Stimulated activated CD4-positive, alpha-beta T cell treated with anti-CD3 and anti-CD28 coated beads, Interleukin-1b, Interleukin-23, amount 100 ng/mL, for 1 hour (primary cell): ENCODE data around the gene CRYAA.
"Not testable (repeated sequence)": the region's sequence is repeated elsewhere in the genome, so short reads cannot be mapped to it uniquely, and the experiment has no call there.

Experiments
- DNase-seq, 2 donors: peaks; one replicate each; pipeline ENCODE4 v3.0.0-alpha.2; 2020; ENCODE audit warnings: low read depth in 2 of 2

The CRYAA gene

DNA sequence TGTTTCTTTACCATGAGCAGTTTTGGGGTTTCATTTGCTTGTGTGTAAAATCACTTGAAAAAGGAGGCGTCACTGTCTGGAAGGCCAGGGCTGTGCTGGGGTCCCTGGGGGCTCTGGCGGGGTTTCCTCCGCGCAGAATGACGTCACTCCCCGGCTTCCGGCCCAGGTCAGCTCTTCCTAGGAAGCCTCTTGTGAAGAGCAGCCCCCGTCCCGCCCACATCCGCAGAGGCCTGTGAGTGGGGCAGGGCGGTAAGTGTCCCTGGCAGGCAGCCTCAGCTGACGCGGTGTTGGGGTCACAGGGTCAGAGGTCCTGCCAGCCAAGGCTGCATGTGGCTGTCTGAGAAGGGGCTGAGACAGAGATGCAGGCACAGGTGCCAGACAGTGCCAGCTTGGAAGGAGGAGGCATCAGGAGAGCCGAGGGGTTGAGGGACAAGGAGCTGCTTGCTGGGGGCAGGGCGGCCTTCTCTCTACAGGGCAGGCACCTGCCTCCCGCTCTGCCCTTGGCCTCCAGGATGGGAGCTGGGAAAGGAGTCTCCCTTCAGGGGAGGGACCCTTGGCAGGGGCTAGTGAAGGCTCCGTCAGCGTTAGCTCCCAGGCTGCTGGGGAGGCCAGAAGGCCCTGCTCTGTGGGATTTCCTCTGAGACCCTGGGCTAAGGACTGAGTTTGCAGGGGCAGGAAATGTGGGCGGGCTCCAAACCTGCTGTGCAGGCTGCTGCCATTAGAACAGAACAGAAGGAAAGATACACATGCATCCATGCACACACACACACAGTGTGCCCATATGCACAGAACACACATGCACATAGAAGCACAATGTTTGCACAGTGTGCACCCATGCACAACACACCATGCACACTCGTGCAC is 8.5 kb downstream of the CRYAA start:
- DNase-seq = not testable (repeated sequence)

DNA sequence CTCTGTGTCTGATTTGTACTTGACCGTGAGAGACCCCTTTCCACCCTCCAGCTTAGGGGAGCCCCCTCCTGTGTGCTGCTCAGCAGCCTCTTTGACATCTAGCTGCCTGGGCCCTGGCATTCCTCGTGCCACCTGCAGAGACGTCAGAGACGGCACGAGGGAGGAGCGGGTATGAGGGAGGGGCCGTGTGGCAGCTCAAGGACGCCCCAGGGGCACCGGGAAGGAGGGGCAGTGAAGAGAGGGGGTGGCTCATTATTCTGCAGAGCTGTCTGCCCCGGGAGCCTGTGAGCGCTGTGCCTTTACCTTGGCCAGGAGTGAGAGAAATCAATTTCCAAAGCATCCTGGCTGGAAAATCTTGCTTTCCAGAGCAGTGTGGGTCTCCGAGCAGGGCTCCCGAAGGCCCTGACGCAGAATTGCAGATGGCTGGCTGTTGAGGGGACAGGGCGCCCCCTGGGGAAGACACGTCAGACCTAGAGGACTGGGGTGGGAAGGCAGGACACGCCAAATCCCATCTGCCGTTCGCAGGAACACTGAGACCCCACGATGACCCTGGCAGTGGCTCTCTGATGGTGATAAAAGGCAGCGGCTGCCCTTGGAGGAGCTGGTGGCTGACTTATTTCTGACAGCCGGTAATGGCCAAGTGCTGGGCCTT is 9.5 kb downstream of the CRYAA start:
- DNase-seq = not testable (repeated sequence)

DNA sequence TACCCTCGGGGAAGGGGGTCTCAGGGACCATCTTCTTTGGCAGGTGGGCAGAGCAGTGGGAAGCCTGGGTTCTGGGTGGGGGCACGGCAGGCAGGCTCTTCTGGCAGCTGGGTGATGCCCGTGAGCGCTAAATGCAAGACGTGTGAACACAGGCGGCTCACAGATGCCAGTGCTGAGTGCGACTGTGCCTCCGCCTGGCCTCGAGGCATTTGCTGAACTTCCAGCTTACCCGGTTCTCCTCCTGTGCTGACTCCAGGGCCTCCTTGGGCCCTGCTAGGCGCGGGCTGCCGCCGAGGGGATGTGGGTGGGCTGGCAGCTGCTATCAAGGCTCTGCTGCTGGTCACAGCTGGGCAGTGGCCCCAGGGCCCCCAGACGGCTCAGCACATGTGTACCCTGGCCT is 12.2 kb downstream of the CRYAA start:
- DNase-seq = not testable (repeated sequence)

DNA sequence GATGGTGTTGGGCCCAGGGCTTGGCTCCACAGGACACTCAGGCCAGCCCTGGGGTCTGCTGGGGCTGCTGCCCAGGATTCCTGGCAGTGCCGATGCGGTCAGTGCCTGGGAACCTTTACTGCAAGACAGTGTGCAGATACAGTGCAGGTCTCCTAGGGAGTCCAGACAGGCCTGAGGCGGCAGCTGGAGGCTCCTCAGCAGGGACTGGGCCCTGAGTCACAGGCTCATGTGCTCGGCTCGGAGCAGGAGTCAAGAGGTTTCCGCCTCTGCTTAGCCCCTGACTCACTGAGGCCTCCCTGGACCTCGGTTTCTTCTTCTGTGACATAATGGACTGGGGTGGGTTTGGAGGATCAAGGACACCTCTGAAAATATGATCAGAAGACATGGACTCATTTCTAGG is 18.5 kb downstream of the CRYAA start:
- not testable (repeated sequence) for DNase-seq

DNA sequence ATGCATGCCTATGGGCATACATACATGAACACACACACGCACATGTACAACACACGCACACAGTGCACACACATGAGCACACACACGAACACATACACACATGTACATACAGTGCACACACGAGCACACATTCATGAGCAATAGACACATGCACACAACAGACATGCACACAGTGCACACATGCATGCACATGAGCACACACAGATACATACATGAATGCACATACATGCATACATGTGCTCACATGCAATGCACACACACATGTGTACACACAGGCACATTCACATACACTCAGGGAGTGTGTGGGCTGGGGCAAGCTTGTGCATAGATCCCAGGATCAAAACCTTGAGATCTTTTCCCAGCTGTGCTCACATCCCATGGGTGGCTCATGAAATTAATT is 18.9 kb downstream of the CRYAA start:
- DNase-seq = no peak

DNA sequence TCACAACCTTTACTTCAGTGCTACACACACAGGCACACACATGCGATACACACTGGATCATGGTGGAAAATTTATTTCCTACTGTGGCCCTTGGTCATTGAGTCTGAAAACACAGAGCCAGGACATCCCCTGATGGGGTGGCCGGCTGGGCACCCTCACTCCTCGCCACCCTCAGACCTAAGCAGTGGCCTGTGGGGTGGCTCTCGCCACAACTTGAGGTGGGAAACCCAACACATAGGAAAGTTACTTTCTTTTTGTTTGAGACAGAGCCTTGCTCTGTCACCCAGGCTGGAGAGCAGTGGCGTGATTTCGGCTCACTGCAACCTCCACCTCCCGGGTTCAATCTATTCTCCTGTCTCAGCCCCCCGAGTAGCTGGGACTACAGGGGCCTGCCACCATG is 19.4 kb downstream of the CRYAA start:
- no peak for DNase-seq

DNA sequence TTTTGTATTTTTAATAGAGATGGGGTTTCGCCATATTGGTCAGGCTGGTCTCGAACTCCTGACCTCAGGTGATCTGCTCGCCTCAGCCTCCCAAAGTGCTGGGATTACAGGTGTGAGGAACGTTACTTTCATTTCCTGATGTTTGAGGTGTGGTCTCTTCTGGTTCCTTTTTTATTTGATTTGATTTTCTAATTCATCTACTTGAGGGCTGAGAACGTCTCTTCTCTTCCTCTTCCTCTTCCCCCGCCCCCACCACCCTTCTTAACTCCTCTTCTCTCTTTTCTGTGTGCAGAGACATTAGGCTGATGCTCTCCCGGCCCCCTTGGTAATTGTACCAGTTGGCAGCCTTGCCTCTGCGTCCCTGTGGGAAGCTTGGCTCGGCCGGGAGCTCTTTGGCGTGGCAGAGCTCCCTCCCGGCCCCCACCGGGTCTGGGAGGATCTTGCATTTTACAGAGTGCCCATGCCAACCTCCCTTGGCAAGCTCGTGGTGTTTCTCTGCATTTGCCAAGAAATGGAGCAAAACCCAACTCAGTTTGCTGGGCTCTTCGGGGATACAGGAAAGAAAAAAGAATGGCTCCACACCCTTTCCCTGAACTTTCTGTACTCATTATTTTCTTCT is 19.9 kb downstream of the CRYAA start:
- DNase-seq = no peak

DNA sequence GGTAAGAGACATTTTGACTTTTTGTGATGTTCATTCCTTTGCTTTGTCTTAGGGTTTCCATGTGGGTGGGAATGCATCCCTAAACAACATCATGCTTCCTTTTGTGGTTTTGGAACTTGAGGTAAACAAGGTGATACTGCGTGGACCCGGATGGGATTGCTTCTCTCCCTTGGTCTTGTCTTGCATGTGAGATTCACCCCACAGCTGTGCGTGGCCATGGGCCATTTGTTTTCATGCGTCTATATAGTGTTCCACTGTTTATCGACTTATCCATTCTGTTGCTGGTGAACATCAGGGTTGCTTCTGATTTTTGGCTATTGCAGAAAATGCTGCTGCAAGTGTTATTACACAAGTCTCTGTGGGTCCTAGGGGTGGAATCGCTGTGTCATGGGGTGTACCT is 21.1 kb downstream of the CRYAA start:
- DNase-seq = no peak

DNA sequence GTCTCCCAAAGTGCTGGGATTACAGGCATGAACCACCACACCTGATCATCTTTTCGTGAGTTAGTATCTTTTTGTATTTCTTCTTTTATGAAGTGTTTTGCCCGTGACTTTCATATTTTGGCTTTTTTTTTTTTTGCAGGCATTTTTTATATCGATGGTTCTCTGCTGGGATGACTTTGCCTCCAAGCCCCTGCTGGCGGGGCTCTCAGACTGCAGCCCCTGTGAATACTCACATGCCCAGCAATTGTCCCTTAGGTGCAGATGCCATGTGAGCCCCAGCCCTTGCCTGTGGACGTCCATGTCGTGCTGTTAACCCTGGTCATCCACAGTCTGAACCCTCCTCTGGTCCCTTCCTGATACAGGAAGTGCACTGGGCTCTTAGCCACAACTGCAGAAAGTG is 21.7 kb downstream of the CRYAA start:
- no peak for DNase-seq

DNA sequence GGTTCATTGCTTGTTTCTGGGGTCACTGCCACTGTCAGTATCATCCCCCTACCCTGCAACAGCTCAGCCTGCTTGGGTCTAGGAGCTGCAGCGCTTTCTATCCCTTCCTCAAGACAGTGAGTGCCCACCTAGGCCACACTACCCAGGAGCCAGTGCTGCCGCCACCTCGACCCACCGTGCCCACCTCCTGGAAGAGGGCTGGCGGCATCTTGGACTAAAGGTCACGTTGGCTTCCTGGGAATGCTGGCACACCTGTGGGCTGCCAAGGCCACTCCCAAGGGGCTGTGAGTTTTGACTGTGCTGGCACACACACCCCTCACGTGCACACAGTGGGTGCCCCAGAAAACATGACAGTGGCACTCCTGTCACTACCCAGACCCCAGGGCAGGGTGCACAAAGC is 22.1 kb downstream of the CRYAA start:
- DNase-seq = no peak

DNA sequence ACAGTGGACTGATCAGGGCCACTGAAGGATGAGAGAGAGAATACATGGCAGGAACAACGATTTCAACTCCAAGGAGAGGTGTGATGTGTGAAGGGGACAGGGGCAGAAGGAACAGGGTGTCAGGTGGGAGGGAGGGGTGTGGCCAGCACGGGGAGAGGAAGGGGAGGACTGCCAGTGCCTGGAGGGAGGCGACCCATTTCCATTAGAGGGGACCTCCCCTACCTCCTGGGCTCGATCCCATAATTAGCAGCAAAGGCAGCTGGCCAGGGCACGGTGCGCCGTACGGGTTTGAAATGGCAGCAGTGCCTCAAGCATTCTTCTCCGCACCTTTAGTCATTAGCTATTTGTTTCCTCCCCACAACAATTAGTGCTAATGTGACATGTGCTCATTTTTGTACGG is 22.7 kb downstream of the CRYAA start:
- DNase-seq = no peak

DNA sequence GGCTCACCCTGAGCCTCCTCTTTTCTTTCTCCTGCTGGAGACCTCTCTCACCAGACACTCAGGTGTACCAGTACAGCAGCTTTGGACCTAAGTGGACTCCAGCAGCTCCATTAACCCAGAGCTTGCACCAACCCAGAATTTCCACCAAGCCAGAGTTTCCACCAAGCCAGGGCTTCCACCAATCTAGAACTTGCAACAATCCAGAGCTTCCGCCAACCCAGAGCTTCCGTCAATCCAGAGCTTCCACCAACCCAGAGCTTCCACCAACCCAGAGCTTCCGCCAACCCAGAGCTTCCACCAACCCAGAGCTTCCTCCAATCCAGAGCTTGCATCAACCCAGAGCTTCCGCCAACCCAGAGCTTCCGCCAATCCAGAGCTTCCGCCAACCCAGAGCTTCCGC is 23.2 kb downstream of the CRYAA start:
- no peak for DNase-seq

DNA sequence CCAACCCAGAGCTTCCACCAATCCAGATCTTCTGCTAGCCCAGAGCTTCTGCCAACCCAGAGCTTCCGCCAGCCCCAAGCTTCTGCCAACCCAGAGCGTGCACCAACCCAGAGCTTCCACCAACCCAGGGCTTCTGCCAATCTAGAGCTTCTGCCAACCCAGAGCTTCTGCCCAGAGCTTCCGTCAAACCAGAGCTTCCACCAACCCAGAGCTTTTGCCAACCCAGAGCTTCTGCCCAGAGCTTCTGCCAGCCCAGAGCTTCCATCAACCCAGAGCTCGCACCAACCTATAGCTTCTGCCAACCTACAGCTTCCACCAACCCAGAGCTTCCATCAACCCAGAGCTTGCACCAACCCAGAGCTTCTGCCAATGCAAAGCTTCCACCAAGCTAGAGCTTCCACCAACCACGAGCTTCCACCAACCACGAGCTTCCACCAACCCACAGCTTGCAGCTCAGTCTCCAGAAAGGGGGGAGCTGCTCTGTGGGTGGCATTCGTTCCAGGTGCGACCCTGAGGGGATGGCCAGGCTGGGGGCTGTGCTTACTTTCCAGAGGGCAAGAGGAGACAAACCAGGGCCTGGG is 23.8 kb downstream of the CRYAA start:
- no peak for DNase-seq

DNA sequence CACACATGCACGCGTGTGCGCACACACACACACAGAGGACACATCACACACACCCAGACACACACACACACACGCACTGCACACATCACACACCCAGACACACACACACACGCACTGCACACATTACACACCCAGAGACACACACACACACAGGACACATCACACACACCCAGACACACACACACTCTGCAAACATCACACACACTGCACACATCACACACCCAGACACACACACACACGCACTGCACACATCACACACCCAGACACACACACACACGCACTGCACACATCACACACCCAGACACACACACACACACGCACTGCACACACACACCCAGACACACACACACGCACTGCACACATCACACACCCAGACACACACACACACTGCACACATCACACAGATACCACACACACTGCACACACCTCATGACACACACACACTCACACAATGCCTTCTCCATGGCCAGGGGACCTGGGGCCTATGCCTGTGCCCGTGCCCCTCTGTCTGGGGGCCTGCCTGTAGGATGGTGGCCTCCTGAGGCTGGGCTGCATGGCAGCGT is 24.4 kb downstream of the CRYAA start:
- DNase-seq = no peak

DNA sequence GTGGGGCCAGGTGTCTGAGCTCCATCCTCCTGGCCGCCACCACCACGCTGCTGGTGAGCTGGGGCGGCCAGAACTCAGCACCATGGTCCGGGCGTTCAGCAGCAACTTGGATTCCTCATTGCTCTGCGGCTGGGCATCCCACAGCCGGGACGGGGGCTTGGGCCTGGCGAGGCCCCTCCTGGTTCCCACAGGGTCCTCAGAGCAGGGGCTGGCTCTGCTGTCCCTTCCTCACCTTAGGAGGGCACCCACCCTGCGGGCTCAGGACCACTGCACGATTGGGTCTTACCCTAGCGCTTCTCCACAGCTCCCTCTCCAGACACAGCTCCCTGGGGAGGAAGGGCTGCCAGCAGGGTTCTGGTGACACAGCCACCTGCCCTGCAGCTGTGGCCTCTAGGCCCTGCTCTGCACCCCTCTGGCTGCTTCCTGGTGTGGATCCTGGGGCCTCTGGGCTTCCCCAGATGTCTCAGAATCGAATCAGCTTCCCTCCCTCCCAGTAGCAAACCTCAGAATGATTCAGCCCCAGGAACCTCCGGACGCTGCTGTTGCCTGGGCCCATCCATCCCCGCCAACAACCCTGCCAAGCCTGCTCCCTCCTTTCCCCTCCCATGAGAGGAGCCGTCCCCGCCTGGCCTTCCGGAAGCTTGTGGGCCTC is 25.0 kb downstream of the CRYAA start:
- no peak for DNase-seq

DNA sequence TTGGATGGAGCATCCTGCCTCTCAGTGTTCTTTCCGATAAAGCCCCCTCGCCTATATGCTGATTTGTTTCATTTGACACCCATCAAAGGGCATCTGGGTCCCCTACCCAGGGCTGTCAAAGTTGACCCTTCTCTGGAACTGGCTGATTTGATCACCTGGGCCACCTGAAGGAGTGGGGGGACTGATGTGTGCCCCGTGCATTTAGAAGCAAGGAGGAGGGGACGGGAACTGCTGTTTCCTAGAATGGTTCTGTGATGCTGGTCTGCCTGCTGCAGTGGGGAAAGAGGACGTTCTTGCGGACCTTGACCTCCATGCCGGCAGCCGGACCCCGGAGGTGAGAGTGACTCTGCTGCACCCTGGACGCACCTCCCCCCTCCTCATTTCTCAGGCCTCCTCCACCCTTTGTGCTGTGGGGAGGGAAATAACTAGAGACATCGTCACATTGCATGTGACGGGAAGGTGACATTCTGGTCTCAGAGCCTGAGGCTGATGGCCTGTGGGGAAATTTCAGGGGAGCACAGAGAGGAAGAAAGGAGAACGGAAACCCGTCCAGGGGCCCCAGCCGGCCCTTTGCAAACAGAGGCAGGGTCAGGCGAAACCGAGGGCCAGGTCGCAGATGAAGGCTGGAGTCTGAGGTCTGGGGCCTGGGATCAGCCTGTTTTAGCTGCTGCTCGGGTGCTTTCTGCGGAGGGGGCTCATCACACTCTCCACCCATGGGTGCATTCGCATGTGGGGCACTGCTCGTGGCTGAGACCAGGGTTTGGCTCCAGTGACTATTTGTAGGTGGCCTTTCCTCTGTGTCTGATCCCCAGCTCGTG is 25.7 kb downstream of the CRYAA start:
- DNase-seq = no peak

DNA sequence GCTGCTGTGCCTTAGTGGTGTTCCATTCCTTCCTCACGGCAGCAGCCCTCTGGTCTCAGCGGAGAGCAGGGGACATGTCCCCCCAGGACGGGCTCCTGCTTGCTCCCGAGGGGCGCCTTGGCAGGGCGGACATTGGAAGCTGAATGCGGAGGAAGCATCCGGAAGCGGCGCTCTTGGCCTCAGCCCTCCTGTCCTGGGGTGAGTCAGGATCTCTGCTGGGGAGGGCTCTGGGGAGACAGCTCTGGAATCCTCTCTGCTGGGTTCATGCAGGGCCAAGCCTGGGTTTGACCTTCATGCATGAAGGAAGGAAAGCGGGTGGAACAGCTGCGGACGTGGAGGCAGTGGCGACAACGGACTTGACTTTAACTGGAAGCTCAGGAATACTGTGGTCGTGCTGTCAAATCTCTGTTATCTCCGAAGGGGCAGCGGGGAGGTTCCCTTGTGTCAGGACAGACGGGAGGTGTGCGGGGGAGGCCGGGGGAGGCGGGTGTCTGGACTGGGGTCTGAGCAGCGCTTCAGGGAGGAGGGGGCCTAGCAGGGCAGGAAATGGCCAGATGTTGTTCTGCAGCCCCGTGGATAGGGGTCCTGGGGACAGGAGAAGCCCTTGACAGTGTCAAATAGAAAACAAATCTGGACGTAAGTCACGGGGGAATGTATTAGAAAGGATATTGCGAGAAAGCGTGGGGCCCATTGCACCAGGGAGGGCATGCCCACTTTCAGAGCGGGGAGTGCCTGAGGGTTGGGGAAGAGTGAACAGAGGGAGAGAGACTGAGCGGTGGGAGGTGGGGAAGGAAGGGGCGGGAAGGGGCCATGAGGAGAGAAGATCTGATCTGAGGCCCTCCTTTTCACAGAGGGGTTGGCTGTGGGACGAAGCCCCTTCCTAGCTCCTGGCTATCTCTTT is 26.6 kb downstream of the CRYAA start:
- DNase-seq = no peak

DNA sequence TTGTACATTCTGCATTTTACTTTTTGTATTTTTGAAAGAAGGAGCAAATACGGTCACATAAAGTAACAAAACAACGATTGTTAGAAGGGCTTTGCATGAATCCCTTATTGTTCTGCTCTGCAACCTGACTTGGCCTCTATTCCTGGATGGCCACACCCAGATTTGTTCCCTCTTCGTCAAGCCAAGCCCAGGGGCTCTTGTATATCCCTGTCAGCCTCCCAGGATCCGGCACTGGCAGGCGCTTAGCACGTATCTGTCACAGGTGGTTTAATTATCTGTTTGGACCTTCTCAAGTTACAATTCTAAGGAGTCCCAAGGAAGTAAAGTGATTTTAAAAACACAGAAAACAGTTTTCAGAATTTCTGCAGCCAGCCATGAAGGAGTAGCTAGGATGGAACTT is 28.0 kb downstream of the CRYAA start:
- DNase-seq = no peak

DNA sequence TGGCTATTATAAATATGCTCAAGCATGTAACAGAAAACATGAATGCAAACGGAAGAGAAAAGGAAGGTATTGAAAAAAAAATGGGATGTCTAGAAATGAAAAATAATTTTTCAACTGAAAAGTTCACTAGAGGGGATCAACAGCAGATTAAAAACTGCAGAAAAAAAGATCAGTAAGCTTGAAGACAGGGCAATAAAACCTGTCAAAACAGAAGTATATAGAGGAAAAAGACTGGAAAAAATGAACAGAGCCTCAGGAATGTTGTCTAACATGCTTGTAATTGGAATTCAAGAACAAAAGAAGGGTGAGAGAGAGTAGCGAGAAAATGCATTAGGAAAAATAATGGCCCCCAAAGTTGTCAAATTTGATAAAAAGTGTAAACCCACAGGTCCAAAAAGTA is 29.6 kb downstream of the CRYAA start:
- DNase-seq = no peak

DNA sequence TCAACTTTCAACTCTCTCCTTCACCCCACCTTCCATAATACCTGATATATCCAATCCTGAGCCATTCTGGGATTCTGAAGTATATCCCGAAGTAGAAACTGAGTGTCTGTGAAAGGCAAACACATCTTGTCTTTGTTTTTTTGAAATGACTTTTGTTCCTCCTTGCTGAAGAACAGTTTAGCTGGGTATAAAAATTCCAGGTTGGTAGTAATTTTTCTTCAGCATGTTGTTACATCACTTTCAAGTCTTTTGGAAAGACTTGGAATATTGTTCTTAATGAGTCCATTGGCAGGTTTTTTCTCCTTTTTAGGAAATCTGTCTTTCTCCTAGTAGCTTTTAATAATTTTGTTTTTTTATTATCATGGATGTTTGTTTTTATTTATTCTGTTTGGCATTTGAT is 32.7 kb downstream of the CRYAA start:
- no peak for DNase-seq
